Measurements from ENCODE around the gene COL4A1.
A peak's percentile ranks its signal among the peaks of the same experiment; 100 is the strongest.

Gene COL4A1

DNA sequence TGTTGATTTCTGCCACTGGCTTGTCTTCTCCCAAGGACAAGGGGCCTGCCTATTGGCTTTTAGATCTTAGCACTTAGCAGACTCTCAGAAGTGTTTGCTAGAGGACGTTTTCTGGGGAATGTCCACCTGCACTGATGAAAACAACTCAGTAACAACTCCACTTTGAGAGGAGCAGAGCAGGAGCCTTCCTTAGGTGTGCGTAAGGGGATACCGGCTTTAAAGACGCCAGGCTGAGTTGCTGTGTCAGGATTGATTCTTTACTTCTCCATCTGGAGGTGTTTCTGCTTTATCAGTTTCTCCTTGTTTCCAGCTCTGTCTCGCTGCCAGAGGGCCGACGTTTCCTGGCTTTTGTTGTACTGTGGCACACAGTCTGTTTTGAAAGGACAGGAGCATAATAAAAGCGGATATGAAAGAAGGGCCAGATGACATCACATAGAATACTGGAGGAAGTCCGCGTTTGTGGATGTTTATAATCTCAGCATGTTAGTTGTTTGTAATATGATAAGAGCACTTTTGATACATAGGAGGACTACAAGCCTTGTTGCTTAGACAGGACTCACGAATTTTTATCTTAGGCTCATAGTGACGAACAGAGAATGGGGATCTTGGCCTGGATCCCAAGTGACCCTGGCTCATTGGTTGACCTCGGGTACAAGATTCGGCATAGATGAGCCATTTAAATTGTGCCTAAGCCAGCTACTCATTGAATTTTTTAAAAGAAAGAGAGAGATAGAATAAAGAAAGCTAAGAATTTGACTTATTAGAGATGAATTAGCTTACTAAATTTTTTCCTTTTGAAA lies 34.7 kb upstream of the COL4A1 start:
- DNase-seq (ENCODE audit: low spot score), result no peak

DNA sequence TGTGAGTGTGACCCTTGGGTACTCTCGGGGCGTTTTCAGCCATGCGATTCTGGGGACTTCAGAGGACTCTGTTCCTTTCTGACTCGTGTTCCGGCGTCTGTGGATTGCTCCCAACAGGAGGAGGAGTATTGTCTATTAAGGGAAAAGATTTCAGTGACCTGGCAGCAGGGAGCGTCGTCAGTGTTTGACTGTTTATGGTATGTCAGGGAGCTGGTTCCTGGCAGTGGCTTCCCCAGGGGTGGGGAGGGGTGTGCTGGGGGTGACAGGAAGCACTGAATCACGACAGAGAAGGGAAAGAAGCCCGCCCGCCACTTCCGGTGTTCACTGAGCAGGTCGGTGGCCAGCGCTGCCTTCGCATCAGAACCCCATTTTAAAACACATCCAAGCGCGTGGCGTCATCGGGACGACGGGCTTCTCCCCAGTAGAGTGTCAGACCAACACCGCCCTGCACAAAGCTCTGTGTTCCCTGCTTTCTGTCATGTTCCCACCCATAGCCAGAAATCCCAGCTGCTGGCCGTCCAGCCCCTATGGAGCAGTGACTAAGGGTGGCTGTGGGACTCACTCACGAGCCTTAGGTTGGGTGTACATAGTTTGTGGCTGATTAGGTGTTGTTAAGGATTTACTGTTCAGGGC lies 34.0 kb upstream of the COL4A1 start:
- peak; percentile 40 for DNase-seq (ENCODE audit: low spot score)
- TF ChIP-seq, protein P1, sequence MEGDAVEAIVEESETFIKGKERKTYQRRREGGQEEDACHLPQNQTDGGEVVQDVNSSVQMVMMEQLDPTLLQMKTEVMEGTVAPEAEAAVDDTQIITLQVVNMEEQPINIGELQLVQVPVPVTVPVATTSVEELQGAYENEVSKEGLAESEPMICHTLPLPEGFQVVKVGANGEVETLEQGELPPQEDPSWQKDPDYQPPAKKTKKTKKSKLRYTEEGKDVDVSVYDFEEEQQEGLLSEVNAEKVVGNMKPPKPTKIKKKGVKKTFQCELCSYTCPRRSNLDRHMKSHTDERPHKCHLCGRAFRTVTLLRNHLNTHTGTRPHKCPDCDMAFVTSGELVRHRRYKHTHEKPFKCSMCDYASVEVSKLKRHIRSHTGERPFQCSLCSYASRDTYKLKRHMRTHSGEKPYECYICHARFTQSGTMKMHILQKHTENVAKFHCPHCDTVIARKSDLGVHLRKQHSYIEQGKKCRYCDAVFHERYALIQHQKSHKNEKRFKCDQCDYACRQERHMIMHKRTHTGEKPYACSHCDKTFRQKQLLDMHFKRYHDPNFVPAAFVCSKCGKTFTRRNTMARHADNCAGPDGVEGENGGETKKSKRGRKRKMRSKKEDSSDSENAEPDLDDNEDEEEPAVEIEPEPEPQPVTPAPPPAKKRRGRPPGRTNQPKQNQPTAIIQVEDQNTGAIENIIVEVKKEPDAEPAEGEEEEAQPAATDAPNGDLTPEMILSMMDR (IDR thresholded peaks at IDR 0.05; ENCODE audit: extremely low read depth, missing control alignments), result no peak

More for the DNA sequence above, 34.7 kb upstream of the COL4A1 start:
- TF ChIP-seq, protein P1 (IDR thresholded peaks at IDR 0.05; ENCODE audit: extremely low read depth, missing control alignments), result no peak

- TF ChIP-seq, protein P1 (IDR thresholded peaks at IDR 0.05; ENCODE audit: extremely low read depth, missing control alignments), result no peak
- no peak for DNase-seq (ENCODE audit: low spot score)
Measured at GRCh38 chr13:110339975-110340550, 33.1 kb upstream of the COL4A1 start.

DNA sequence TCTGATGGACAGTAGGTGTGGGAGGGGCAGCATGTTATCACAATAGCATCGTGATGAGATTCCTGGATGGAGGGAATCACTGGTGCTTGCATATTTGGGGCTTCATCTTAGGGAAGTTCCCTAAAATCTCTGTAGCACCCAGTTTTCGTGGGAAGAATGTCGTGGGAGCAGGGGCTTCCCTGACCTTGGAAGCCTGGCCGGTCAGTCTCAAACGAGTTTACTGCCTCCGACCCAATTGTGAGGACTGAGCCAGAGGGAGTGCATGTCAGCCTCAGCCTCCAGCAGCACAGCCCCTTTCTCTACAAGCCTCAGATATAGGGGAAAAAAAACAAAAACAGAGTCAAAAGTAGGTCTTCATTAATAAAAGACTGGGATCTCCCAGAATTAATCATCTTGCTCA lies 32.3 kb upstream of the COL4A1 start:
- TF ChIP-seq, protein P1 (IDR thresholded peaks at IDR 0.05; ENCODE audit: extremely low read depth, missing control alignments), result no peak
- no peak for DNase-seq (ENCODE audit: low spot score)

GRCh38 chr13:110338441-110339101 lies 31.6 kb upstream of the COL4A1 start:
- DNase-seq (ENCODE audit: low spot score), result no peak
- TF ChIP-seq, protein P1 (IDR thresholded peaks at IDR 0.05; ENCODE audit: extremely low read depth, missing control alignments), result no peak

DNA sequence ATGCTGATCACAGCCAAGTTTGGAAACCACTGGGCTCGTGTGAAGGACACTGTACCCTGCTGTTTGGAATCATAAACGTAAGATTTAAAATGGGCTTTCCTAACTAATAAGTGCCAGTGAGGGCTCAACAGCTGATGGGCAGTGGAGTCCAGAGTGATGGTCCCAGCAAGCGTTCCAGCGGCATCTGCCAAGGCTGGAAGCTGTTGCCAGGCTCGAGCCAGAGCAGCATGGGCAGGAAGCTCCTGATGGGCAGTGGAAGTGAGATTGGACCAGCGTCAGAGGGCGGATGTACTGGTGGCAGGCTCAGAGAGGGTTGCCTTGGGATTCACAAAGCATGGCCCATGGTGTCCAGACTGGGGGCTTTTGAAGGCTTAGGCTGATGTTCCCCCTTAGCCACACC lies 30.3 kb upstream of the COL4A1 start:
- TF ChIP-seq, protein P1 (IDR thresholded peaks at IDR 0.05; ENCODE audit: extremely low read depth, missing control alignments), result no peak
- DNase-seq (ENCODE audit: low spot score), result no peak
